ENCODE results near the gene PRR35. TPM values are rescaled to one million over a fixed set of nuclear protein-coding genes. Genes with fewer than 3 reads are reported as not detected.

Gene PRR35
- total and polyA plus RNA-seq, 4 donors = not detected

DNA sequence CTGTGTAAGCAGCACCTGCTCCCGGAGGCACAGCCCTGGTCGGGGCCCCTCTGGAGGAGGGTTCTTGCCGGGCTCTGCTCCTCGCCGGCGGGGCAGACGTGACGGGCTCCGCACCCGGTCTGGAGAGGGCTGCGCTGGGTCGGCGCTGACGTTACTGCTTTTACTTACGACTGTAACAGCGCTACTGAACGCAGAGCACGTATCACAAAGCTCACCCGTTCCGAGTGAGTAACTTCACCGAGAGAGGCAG lies 28.4 kb downstream of the PRR35 start:
- Histone ChIP-seq H3K36me3 (ENCODE audit: control insufficient read depth in 4 of 4, insufficient read depth in 3 of 4, low read depth in 1 of 4, low read length in 3 of 4) (no peaks in the 10 kb centered on the region), H3K9me3 (ENCODE audit: control insufficient read depth in 4 of 4, low read length in 3 of 4) (no peaks in the 10 kb centered on the region), H3K9ac (ENCODE audit: low read depth in 1 of 2, low read length in 2 of 2) (peak overlapping the region; percentile 67 to 97), H3K4me3 (ENCODE audit: low read depth in 1 of 3, low read length in 3 of 3) (peak overlapping the region; percentile 89 to 92 (median 92)), H3K4me1 (ENCODE audit: control insufficient read depth in 4 of 4, insufficient read depth in 4 of 4, low read length in 3 of 4) (peaks cover 21 to 71% (median 59%) of the 10 kb centered on the region in 4 donors), H3K27ac (ENCODE audit: low read depth in 1 of 2, low read length in 2 of 2) (peak overlapping the region; percentile 94 to 97), H3K27me3 (ENCODE audit: control insufficient read depth in 4 of 4, insufficient read depth in 4 of 4, low read length in 3 of 4) (no peaks in the 10 kb centered on the region)
- DNase-seq (ENCODE audit: low spot score) = no peak
- TF ChIP-seq HNF4G (IDR thresholded peaks at IDR 0.05) (no peak), NR2F2 (IDR thresholded peaks at IDR 0.05) (no peak), SP1 (IDR thresholded peaks at IDR 0.05) (no peak), TAF1 (conservative IDR thresholded peaks at IDR 0.05) (no peak), RAD21 (IDR thresholded peaks at IDR 0.05) (no peak), HNF4A (conservative IDR thresholded peaks at IDR 0.05) (no peak), RXRA (IDR thresholded peaks at IDR 0.05) (no peak)
- TF ChIP-seq, protein P1, sequence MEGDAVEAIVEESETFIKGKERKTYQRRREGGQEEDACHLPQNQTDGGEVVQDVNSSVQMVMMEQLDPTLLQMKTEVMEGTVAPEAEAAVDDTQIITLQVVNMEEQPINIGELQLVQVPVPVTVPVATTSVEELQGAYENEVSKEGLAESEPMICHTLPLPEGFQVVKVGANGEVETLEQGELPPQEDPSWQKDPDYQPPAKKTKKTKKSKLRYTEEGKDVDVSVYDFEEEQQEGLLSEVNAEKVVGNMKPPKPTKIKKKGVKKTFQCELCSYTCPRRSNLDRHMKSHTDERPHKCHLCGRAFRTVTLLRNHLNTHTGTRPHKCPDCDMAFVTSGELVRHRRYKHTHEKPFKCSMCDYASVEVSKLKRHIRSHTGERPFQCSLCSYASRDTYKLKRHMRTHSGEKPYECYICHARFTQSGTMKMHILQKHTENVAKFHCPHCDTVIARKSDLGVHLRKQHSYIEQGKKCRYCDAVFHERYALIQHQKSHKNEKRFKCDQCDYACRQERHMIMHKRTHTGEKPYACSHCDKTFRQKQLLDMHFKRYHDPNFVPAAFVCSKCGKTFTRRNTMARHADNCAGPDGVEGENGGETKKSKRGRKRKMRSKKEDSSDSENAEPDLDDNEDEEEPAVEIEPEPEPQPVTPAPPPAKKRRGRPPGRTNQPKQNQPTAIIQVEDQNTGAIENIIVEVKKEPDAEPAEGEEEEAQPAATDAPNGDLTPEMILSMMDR (IDR thresholded peaks at IDR 0.05; ENCODE audit: low read depth, low read length, missing input control) = no peak
- TF ChIP-seq, protein P2, sequence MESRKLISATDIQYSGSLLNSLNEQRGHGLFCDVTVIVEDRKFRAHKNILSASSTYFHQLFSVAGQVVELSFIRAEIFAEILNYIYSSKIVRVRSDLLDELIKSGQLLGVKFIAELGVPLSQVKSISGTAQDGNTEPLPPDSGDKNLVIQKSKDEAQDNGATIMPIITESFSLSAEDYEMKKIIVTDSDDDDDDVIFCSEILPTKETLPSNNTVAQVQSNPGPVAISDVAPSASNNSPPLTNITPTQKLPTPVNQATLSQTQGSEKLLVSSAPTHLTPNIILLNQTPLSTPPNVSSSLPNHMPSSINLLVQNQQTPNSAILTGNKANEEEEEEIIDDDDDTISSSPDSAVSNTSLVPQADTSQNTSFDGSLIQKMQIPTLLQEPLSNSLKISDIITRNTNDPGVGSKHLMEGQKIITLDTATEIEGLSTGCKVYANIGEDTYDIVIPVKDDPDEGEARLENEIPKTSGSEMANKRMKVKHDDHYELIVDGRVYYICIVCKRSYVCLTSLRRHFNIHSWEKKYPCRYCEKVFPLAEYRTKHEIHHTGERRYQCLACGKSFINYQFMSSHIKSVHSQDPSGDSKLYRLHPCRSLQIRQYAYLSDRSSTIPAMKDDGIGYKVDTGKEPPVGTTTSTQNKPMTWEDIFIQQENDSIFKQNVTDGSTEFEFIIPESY (IDR thresholded peaks at IDR 0.05) = no peak
- under 1% methylated on average over 21 of the region's 21 CpGs for WGBS

DNA sequence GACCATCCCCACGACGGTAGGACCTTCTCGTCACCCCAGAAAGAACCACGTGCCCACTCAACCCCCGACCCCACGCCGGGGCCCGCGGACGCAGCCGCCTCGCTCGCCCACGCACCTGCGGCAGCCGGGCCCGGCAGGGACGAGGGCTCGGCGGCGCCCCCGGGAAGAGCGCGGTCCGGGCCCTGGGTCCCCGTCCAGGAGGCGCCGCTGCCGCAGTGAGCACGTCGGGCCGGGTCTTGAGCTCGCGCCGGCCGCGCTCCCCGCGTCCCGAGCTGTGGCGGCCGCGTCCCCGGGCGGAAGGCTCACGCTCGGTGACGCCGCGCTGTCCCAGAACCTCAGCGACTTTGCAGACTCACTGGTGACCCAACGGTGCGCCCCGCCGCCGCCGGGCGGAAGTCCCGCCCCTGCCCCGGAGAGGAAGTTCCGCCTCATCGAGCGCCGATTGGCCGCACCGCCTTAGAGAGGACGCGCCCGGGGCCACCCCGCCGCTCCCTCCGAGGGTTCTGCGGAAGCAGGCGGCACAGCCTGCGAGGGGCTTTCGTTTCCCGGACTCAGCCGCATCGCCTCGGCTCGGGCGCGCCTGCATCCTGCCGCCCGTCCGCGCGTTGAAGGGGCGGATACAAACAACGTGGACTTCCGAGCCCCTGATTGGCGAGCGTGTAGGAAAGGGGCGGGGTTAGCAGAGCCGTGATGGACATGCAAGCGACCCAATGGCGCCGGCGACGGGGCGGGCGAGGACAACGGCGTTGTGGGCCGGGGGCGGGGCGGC lies 28.9 kb downstream of the PRR35 start:
- Histone ChIP-seq H3K9ac (ENCODE audit: low read depth in 1 of 2, low read length in 2 of 2) (peak overlapping the region; percentile 67 to 97), H3K9me3 (ENCODE audit: control insufficient read depth in 4 of 4, low read length in 3 of 4) (no peaks in the 10 kb centered on the region), H3K27me3 (ENCODE audit: control insufficient read depth in 4 of 4, insufficient read depth in 4 of 4, low read length in 3 of 4) (no peaks in the 10 kb centered on the region), H3K4me1 (ENCODE audit: control insufficient read depth in 4 of 4, insufficient read depth in 4 of 4, low read length in 3 of 4) (peaks cover 24 to 71% (median 60%) of the 10 kb centered on the region in 4 donors), H3K4me3 (ENCODE audit: low read depth in 1 of 3, low read length in 3 of 3) (peak overlapping the region; percentile 89 to 92 (median 92)), H3K36me3 (ENCODE audit: control insufficient read depth in 4 of 4, insufficient read depth in 3 of 4, low read depth in 1 of 4, low read length in 3 of 4) (no peaks in the 10 kb centered on the region), H3K27ac (ENCODE audit: low read depth in 1 of 2, low read length in 2 of 2) (peak overlapping the region; percentile 94 to 97)
- under 1% methylated on average over 107 of the region's 107 CpGs for WGBS
- peak; percentile 100 for DNase-seq (ENCODE audit: low spot score)
- TF ChIP-seq FOXA1 (IDR thresholded peaks at IDR 0.05) (no peak), YY1 (IDR thresholded peaks at IDR 0.05) (no peak), GABPA (IDR thresholded peaks at IDR 0.05 in 1 of 2, conservative IDR thresholded peaks at IDR 0.05 in 1 of 2) (peak; percentile 81 to 92), TAF1 (conservative IDR thresholded peaks at IDR 0.05) (no peak), NR2F2 (IDR thresholded peaks at IDR 0.05) (no peak), EGR1 (IDR thresholded peaks at IDR 0.05; ENCODE audit: low read depth in 2 of 2) (no peak), RAD21 (IDR thresholded peaks at IDR 0.05) (no peak), JUND (IDR thresholded peaks at IDR 0.05) (no peak), FOXA2 (IDR thresholded peaks at IDR 0.05) (no peak), SP1 (IDR thresholded peaks at IDR 0.05) (peak; percentile 80), HNF4A (conservative IDR thresholded peaks at IDR 0.05) (no peak), RXRA (IDR thresholded peaks at IDR 0.05) (no peak), HNF4G (IDR thresholded peaks at IDR 0.05) (no peak)
- TF ChIP-seq, protein P2 (IDR thresholded peaks at IDR 0.05) = no peak
- TF ChIP-seq, protein P3, sequence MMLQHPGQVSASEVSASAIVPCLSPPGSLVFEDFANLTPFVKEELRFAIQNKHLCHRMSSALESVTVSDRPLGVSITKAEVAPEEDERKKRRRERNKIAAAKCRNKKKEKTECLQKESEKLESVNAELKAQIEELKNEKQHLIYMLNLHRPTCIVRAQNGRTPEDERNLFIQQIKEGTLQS (IDR thresholded peaks at IDR 0.05) = no peak
- TF ChIP-seq, protein P4, sequence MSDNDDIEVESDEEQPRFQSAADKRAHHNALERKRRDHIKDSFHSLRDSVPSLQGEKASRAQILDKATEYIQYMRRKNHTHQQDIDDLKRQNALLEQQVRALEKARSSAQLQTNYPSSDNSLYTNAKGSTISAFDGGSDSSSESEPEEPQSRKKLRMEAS (IDR thresholded peaks at IDR 0.05) = no peak
- TF ChIP-seq, protein P1 (IDR thresholded peaks at IDR 0.05; ENCODE audit: low read depth, low read length, missing input control) = no peak
